ENCODE results near the gene STX7.

Gene STX7

DNA sequence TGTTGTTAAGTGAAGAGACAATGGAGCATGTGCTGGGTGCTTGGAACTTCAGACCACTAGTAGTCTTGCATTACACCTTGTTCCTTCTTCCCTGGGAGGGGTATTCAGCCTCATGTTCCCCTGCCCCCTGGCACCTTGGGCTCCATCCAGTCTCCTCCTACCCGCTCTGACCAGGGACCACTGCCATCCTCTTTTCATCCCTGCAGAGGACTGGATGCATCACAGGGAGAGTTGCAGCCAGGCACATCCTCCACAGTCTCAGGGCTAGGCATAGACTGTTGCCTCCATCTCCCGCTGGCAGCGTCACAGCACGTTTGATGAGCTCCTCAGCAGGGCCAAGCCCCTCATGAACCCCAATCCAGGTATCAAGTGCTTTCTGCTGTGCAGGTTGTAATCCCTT lies 38.3 kb upstream of the STX7 start:
- Histone ChIP-seq H2AFZ (ENCODE audit: low read length) (no peak overlapping the region), H3K4me2 (ENCODE audit: low read length) (no peak overlapping the region), H3K27me3 (ENCODE audit: insufficient read depth, low read length) (no peaks in the 10 kb centered on the region), H3K79me2 (ENCODE audit: insufficient read depth, low read length) (no peaks in the 10 kb centered on the region), H3K4me3 (ENCODE audit: low read depth, low read length, poor library complexity, severe bottlenecking) (no peak overlapping the region), H3F3A (ENCODE audit: insufficient read depth, low read length) (no peaks in the 10 kb centered on the region), H4K20me1 (ENCODE audit: insufficient read depth, low read length) (no peaks in the 10 kb centered on the region), H3K9me2 (ENCODE audit: low read depth, low read length) (no peaks in the 10 kb centered on the region), H3K4me1 (ENCODE audit: insufficient read depth, low read length, severe bottlenecking) (no peaks in the 10 kb centered on the region), H3K9me3 (ENCODE audit: low read length) (no peaks in the 10 kb centered on the region), H3K36me3 (ENCODE audit: insufficient read depth, low read length) (no peaks in the 10 kb centered on the region), H3K9ac (ENCODE audit: low read length) (no peak overlapping the region), H3K27ac (ENCODE audit: low read depth, low read length, poor library complexity, severe bottlenecking) (no peak overlapping the region)
- TF ChIP-seq EZH2 (IDR thresholded peaks at IDR 0.05; ENCODE audit: borderline replicate concordance, low read length): no peak
- TF ChIP-seq, protein P1, sequence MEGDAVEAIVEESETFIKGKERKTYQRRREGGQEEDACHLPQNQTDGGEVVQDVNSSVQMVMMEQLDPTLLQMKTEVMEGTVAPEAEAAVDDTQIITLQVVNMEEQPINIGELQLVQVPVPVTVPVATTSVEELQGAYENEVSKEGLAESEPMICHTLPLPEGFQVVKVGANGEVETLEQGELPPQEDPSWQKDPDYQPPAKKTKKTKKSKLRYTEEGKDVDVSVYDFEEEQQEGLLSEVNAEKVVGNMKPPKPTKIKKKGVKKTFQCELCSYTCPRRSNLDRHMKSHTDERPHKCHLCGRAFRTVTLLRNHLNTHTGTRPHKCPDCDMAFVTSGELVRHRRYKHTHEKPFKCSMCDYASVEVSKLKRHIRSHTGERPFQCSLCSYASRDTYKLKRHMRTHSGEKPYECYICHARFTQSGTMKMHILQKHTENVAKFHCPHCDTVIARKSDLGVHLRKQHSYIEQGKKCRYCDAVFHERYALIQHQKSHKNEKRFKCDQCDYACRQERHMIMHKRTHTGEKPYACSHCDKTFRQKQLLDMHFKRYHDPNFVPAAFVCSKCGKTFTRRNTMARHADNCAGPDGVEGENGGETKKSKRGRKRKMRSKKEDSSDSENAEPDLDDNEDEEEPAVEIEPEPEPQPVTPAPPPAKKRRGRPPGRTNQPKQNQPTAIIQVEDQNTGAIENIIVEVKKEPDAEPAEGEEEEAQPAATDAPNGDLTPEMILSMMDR (IDR thresholded peaks at IDR 0.05; ENCODE audit: low read length): no peak

DNA sequence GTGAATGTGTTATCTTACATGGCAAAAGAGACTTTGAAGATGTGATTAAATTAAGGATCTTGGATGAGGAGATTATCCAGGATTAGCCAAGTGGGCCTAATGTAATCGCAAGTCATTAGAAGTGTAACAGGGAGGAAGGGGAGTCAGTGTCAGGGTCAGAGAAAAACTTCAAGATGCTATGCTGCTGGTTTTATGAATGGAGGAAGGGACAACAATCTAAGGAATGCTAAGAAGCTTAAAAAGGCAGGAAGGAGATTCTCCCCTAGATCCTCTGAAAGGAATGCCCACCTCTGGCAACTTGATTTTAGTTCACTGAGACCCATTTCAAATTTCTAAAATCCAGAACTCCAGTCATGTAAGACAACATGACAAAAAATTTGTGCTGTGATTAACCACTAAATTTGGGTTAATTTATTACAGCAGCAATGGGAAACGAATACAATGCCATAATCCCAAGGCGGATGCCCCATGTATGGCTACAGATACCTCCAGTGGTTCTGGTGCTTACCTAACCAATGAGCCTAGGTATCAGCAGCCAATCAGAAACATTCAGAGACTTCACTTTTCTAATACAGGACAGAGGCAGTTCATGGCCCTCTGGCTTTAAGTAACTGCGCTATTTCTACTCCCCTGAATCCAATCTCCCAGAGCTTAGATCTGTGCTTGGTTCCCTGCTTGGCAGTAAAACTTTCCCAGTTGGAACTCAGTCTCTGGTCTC lies 36.0 kb upstream of the STX7 start:
- Histone ChIP-seq H3K4me3 (ENCODE audit: low read depth, low read length, poor library complexity, severe bottlenecking) (no peak overlapping the region), H3K9ac (ENCODE audit: low read length) (no peak overlapping the region), H3K36me3 (ENCODE audit: insufficient read depth, low read length) (no peaks in the 10 kb centered on the region), H3K4me2 (ENCODE audit: low read length) (no peak overlapping the region), H3K27ac (ENCODE audit: low read depth, low read length, poor library complexity, severe bottlenecking) (no peak overlapping the region), H4K20me1 (ENCODE audit: insufficient read depth, low read length) (no peaks in the 10 kb centered on the region), H3K27me3 (ENCODE audit: insufficient read depth, low read length) (no peaks in the 10 kb centered on the region), H3K9me3 (ENCODE audit: low read length) (no peaks in the 10 kb centered on the region), H3K4me1 (ENCODE audit: insufficient read depth, low read length, severe bottlenecking) (no peaks in the 10 kb centered on the region), H3F3A (ENCODE audit: insufficient read depth, low read length) (no peaks in the 10 kb centered on the region), H3K9me2 (ENCODE audit: low read depth, low read length) (no peaks in the 10 kb centered on the region), H2AFZ (ENCODE audit: low read length) (no peak overlapping the region), H3K79me2 (ENCODE audit: insufficient read depth, low read length) (no peaks in the 10 kb centered on the region)
- TF ChIP-seq, protein P1 (IDR thresholded peaks at IDR 0.05; ENCODE audit: low read length): no peak
- TF ChIP-seq EZH2 (IDR thresholded peaks at IDR 0.05; ENCODE audit: borderline replicate concordance, low read length): no peak

DNA sequence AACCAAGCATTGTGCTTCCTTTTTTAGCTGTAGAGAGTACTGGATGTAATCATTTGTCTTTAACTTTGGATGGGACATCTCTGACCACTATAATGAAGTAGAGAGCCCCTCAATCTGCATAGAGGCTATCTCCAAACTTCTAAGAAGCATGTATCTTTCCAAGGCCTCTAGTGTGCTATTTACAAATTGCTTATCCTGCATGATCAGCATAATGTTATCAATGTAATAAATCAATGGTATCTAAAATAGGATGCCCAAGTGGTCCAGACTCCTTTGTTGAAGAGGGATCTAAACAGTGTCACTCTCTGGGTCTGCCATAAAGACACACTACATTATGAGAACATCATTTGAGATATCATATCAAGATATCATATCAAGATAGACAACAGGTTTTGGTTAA lies 31.9 kb upstream of the STX7 start:
- H3K9ac ChIP-seq (ENCODE audit: low read length): no peak overlapping the region
- no peaks in the 10 kb centered on the region for H3K79me2 ChIP-seq (ENCODE audit: insufficient read depth, low read length)
- H3K9me3 ChIP-seq (ENCODE audit: low read length): no peaks in the 10 kb centered on the region
- no peaks in the 10 kb centered on the region for H3K9me2 ChIP-seq (ENCODE audit: low read depth, low read length)
- H3K27ac ChIP-seq (ENCODE audit: low read depth, low read length, poor library complexity, severe bottlenecking): no peak overlapping the region
- no peak overlapping the region for H3K4me2 ChIP-seq (ENCODE audit: low read length)
- H3K4me3 ChIP-seq (ENCODE audit: low read depth, low read length, poor library complexity, severe bottlenecking): no peak overlapping the region
- H3F3A ChIP-seq (ENCODE audit: insufficient read depth, low read length): no peaks in the 10 kb centered on the region
- no peaks in the 10 kb centered on the region for H3K27me3 ChIP-seq (ENCODE audit: insufficient read depth, low read length)
- TF ChIP-seq, protein P1 (IDR thresholded peaks at IDR 0.05; ENCODE audit: low read length): no peak
- no peak for TF ChIP-seq EZH2 (IDR thresholded peaks at IDR 0.05; ENCODE audit: borderline replicate concordance, low read length)
- H3K36me3 ChIP-seq (ENCODE audit: insufficient read depth, low read length): no peaks in the 10 kb centered on the region
- H2AFZ ChIP-seq (ENCODE audit: low read length): no peak overlapping the region
- H3K4me1 ChIP-seq (ENCODE audit: insufficient read depth, low read length, severe bottlenecking): no peaks in the 10 kb centered on the region
- no peaks in the 10 kb centered on the region for H4K20me1 ChIP-seq (ENCODE audit: insufficient read depth, low read length)

All from OCI-LY1 (cell line).